ENCODE results near the gene CNPY2.
"Not testable (repeated sequence)": the region's sequence is repeated elsewhere in the genome, so short reads cannot be mapped to it uniquely, and the experiment has no call there.

Gene CNPY2

GRCh38 chr12:56293795-56294194 lies 22.0 kb downstream of the CNPY2 start:
- TF ChIP-seq CTCF (conservative IDR thresholded peaks at IDR 0.05; ENCODE audit: low read depth, low read length), result no peak
- H3K4me3 ChIP-seq (ENCODE audit: low read length), result no peak overlapping the region
- no peak for DNase-seq (ENCODE audit: low read depth)

GRCh38 chr12:56288705-56289387 lies 26.9 kb downstream of the CNPY2 start:
- no peak for DNase-seq (ENCODE audit: low read depth)
- no peak for TF ChIP-seq CTCF (conservative IDR thresholded peaks at IDR 0.05; ENCODE audit: low read depth, low read length)

GRCh38 chr12:56286044-56286830 lies 29.6 kb downstream of the CNPY2 start:
- H3K4me3 ChIP-seq (ENCODE audit: low read length), result no peak overlapping the region
- no peak for TF ChIP-seq CTCF (conservative IDR thresholded peaks at IDR 0.05; ENCODE audit: low read depth, low read length)
- DNase-seq (ENCODE audit: low read depth), result no peak

More at GRCh38 chr12:56288705-56289387, 26.9 kb downstream of the CNPY2 start:
- H3K4me3 ChIP-seq (ENCODE audit: low read length), result no peak overlapping the region

GRCh38 chr12:56284263-56284662 lies 31.5 kb downstream of the CNPY2 start:
- not testable (repeated sequence) for H3K4me3 ChIP-seq (ENCODE audit: low read length); DNase-seq (ENCODE audit: low read depth)

- DNase-seq (ENCODE audit: low read depth), result no peak
- no peak for TF ChIP-seq CTCF (conservative IDR thresholded peaks at IDR 0.05; ENCODE audit: low read depth, low read length)
- H3K4me3 ChIP-seq (ENCODE audit: low read length), result no peak overlapping the region
These were observed 33.2 kb downstream of the CNPY2 start for GRCh38 chr12:56282579-56282978.

- H3K4me3 ChIP-seq (ENCODE audit: low read length), result no peak overlapping the region
- no peak for TF ChIP-seq CTCF (conservative IDR thresholded peaks at IDR 0.05; ENCODE audit: low read depth, low read length)
- no peak for DNase-seq (ENCODE audit: low read depth)
These were observed 33.8 kb downstream of the CNPY2 start for GRCh38 chr12:56282030-56282429.

- no peak for TF ChIP-seq CTCF (conservative IDR thresholded peaks at IDR 0.05; ENCODE audit: low read depth, low read length)
- no peak for DNase-seq (ENCODE audit: low read depth)
- H3K4me3 ChIP-seq (ENCODE audit: low read length), result no peak overlapping the region
These were observed 34.9 kb downstream of the CNPY2 start for GRCh38 chr12:56280849-56281248.

Measured in retinal pigment epithelial cell (primary cell).